ENCODE measurements around the gene RPL37A.

RPL37A gene

DNA sequence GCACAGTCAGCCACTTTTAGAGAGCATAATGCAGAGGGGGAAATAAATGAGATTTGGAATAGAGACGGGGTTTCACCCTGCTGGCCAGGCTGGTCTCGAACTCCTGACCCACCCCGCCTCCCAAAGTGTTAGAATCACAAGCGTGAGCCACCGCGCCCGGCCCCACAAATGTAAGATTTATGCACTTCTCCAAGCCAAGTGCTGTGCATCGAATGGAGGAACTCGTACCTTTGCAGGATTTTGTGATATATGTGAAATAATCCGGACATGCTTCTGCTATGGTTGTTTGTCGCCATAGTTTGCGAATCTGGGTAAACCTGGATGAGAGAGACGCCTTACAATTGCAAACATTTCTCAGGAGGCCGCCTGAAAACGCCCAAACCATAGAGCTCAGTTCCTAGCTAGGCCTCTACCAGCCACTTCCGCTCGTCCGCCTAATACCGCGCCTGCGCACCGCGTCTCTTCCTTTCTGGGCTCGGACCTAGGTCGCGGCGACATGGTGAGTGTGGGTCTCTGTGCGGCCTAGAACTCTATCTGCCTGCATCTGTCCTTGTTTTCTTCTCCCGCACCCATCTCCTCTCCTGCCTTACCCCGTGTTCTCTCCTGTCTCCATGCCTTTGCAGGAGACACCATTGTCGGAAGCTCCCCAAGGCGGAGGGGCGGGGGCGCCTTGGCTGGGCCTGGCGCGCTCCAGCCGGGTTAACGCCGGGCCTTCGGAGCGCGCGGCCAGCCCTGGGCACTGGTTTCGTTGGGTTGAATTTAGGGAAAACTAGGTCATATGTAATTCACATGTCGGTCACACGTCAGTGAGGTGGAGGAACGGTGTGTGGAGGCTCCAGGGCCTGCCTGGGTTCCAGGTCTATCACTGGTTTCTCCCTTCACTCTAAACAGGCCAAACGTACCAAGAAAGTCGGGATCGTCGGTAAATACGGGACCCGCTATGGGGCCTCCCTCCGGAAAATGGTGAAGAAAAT is at the start of gene RPL37A:
RPL37A (plus strand) TSS at position 466 of the 974 bp plus-strand sequence; CDS start at position 497, 31 bp downstream.
- peak; percentile 95 for DNase-seq

- DNase-seq: no peak
Observed at GRCh38 chr2:216450346-216450745, 48.3 kb upstream of the RPL37A start.

DNA sequence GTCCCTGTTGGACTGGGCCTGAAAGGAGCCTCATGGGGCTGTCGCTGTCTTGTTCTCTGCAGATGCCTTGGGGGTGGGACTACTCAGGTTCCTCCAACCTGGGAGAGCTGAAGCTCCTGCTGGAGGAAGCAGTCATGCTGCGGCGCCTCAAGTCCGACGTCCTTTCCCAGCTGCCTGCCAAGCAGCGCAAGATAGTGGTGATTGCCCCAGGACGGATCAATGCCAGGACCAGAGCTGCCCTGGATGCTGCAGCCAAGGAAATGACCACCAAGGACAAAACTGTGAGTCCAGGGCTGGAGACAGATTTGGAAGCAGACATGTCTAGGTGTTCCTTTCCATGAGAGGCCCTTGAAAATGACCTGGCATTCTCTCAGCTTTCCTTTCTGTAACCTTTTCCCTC is 47.9 kb upstream of the RPL37A start:
- DNase-seq: no peak

- DNase-seq: no peak
Observed at GRCh38 chr2:216453955-216454614, 44.6 kb upstream of the RPL37A start.

- DNase-seq: no peak
Observed at GRCh38 chr2:216463148-216463547, 35.5 kb upstream of the RPL37A start.

GRCh38 chr2:216464104-216464720 is 34.4 kb upstream of the RPL37A start:
- DNase-seq: no peak

- no peak for DNase-seq
Observed at GRCh38 chr2:216465579-216466195, 33.0 kb upstream of the RPL37A start.

GRCh38 chr2:216467845-216468244 is 30.8 kb upstream of the RPL37A start:
- DNase-seq: no peak

GRCh38 chr2:216469661-216470060 is 29.0 kb upstream of the RPL37A start:
- no peak for DNase-seq

- no peak for DNase-seq
Observed at GRCh38 chr2:216473187-216473586, 25.5 kb upstream of the RPL37A start.

DNA sequence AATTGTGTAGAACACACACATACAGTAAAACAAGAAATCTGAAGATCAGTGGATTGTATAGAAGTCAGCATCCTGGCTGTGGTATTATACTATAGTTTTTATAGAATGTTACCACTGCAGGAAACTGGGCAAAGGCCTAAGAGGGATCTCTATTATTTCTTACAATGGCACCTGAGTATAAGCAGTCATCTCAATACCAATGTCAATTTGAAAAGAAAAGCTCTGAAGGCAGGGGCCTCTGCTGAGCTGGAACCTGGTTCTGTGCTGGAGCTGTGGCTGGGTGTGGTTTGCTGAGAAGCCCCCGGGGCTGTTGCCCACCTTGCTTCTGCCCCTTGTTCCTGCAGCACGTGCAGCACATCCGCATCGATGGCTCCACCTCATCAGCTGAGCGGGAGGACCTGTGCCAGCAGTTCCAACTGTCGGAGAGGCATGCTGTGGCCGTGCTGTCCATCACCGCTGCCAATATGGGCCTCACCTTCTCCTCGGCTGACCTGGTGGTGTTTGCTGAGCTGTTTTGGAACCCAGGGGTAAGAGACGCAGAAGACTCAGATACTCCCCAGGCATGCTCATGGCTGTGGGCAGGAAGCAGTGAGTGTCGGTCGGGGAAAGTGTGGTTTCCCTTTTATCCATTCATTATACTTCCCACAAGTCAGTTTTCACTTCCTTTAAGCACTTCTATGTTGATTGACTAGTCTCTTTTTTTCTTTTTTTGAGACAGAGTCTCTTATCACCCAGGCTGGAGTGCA is 23.5 kb upstream of the RPL37A start:
- peak; percentile 58 for DNase-seq

- no peak for DNase-seq
Observed at GRCh38 chr2:216475767-216476166, 22.9 kb upstream of the RPL37A start.

DNA sequence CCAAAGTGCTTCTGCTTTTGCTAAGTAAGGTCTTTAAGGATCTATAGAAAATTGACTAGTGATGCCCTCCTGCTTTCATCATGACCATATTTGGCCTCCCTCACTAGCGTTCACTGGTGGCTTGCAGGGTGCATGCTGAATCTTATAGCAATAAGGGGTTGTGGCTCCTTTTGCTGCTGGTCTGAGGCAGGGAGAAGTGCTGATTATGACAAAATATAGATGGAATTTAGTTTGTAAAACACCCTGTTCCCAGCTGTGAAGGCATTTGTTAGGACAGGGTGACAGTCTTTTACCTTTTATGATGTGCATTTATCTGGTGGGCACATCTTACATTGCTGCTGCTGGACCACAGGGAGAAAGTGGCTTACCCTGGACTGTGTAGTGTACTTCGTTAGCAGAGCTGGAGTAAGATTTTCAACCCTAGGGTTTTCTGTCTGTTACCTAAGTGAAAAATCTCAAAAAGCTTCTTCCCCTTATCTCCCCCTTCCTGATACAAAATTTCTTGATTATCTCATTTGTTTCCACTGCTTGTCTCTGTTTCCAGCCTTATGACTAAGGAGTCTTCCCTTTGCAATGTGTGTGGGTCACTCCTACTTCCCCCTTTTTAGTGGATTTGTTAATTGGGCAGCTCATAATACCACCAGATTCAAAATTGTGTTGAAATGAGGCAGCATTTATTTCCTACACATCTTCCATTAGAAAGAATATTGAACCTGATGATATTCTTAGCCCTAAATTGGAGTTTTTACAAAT is 21.2 kb upstream of the RPL37A start:
- no peak for DNase-seq

GRCh38 chr2:216478151-216478550 is 20.5 kb upstream of the RPL37A start:
- no peak for DNase-seq

- no peak for DNase-seq
Observed at GRCh38 chr2:216478791-216479190, 19.9 kb upstream of the RPL37A start.

- DNase-seq: no peak
Observed at GRCh38 chr2:216480221-216480620, 18.4 kb upstream of the RPL37A start.

- no peak for DNase-seq
Observed at GRCh38 chr2:216482640-216483039, 16.0 kb upstream of the RPL37A start.

DNA sequence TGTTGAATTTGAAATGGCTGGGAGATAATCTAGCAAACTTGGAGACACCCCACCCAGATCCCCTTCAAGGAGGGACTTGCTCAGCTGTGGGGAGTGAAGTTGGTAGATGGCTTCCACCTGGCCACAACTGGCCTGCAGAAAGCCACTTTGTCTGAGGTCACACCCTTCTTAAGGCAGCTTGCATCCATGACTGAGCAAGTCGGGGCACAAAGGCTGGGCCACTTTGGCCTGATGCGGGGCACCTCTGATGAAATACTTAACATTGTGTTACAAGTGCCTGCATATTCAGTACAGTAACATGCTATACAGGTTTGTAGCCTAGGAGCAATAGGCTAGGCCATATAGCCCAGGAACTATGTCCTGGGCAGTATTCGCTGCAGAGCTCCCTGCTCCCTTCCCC is 13.4 kb upstream of the RPL37A start:
- DNase-seq: no peak

DNA sequence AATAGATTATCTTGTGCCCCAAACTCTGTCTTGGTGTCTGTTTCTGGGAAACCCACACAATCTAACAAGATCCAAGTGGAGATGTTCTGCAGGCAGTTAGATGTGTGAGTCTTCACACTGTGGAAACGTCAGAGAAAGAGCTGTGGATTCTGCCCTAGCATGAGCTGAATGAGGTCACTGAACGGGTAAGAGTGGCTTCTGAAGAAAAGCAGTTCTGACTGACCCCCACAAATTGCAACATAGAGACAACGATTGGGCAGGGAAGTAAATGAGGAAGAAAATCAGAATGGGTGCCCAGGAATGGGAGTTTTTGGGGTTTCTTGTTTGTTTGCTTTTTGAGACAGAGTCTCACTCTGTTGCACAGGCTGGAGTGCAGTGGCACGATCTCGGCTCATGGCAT is 12.9 kb upstream of the RPL37A start:
- DNase-seq: no peak

GRCh38 chr2:216486271-216486670 is 12.4 kb upstream of the RPL37A start:
- no peak for DNase-seq

GRCh38 chr2:216486708-216487107 is 11.9 kb upstream of the RPL37A start:
- DNase-seq: no peak

DNA sequence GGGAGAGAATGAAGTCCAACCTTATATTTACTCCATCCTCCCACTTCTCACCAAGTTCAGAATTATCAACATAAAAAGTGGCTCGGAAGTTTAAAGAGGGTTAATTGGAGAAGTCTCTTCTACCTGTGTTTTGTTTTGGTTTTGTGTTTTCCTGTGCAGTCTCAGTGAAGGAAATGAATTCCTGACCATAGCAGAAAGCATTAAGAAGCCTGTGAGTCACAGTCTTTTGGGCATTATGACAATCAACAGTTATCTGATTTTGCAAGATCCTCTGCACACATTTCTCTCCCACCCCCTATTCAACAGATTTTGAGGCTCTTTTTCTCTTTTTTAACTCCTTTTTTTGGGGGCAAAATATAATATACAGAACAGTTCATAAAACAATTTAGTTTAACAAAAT is 8.6 kb upstream of the RPL37A start:
- DNase-seq: no peak

Measured in activated CD4-positive, alpha-beta T cell treated with anti-CD3 and anti-CD28 coated beads, Interleukin-2, amount 50 U/mL, for 16 hours (primary cell).